ENCODE data around the gene LRRC42. TPM values are rescaled to one million over a fixed set of nuclear protein-coding genes. Genes with fewer than 3 reads are reported as not detected.

The LRRC42 gene, protein sequence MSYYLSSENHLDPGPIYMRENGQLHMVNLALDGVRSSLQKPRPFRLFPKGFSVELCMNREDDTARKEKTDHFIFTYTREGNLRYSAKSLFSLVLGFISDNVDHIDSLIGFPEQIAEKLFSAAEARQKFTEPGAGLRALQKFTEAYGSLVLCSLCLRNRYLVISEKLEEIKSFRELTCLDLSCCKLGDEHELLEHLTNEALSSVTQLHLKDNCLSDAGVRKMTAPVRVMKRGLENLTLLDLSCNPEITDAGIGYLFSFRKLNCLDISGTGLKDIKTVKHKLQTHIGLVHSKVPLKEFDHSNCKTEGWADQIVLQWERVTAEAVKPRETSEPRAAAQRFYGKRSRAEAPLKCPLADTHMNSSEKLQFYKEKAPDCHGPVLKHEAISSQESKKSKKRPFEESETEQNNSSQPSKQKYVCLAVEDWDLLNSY
- total RNA-seq: 20.8 TPM

DNA sequence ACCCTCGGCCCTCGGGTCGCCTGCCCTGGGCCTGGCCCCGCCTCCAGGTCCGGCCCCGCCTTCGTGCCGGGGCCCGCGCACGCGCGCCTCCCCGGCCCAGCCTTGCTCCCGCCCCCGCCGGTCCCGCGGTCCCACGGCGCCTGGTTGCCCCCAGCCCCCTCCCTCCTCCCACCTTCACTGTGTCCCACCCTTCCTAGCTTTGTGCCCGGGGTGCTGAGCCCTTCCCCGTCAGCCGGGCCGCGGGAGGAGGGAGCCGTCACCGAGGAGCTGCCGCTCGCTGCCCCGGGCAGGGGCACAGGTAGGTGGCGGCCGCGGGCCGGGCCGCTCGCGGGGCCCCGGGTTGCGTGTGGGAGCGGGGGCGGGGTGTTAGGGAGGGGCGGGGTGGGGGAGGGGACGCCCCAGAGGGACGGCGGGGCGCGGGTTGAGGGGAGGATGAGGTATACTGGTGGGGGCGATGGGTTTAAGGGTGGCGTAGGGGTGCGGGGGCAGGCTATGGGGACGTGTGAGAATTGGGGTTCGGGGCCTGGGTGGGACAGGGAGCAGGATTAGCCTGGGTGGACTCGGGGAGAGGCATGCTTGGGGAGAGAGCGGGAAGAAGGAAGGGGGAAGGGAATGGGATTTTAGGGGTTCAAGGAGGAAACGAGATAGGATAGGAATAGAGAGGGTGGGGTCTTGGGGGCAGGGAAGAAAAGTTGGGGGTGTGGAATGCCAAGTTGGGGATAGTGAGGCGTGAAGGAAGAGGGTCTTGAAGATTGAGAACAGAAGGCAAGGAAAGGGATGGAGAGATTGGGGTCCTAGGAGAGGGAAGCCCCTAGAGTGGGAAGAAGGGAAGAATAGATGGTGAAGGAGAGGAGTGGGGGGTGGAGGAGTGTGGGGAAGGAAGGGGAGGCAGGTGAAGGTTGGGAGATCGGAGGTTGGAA lies at the start of gene LRRC42:
TSS of gene LRRC42 (plus strand) at position 99 of the 920 bp plus-strand sequence. CDS start 5,650 bp downstream, outside the sequence.

DNA sequence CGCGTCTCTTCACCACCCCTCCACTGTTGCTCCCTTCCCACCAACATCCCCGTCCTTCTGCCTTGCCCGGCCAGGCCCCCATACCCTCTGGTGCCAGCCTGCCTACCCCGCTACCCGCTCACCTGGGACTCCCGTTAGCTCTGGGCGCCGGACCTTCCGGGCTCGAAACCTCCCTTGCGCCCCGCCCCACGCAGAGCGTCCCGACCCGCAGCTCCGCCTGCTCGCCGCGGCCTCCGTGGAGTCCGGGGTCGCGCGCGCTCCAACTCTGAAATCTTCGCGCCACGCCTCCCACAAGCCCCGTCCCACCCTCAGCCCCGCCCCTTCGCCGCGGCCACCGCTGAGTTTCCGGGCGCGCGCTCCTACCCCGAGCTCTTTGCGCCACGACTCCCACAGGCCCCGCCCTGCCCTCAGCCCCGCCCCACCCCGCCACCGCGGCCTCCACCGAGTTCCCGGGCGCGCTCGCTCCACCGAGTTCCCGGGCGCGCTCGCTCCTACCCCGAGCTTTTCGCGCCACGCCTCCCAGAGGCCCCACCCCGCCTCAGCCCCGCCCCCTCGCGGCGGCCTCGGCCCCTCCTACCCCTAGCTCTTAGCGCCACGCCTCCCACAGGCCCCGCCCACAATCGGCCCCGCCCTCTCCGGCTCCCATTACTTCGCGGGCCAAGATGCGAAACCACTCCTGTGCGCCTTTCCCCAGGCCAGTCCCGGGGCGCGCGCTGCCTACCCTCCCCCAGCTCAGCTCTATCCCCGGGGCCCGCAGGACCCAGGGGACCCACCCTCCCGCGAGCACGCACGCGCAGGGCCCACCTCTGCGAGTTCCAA lies 508 bp upstream of the LRRC42 start, which contains the start of gene IFT25:
TSS of gene IFT25 (minus strand) at position 267 of the 819 bp plus-strand sequence. CDS start 5,617 bp downstream, outside the sequence.

Other genes with a start within 250 kb of the LRRC42 start
- gene GLIS1, start 207.2 kb upstream of the LRRC42 start, total RNA-seq: 0.23 TPM
- gene NDC1, start 108.1 kb upstream of the LRRC42 start, total RNA-seq: 36.0 TPM
- gene YIPF1, start 56.6 kb upstream of the LRRC42 start, total RNA-seq: 26.8 TPM
- not detected for gene DIO1, start 52.2 kb upstream of the LRRC42 start, total RNA-seq
- 31.1 TPM for gene IFT25, start 651 bp upstream of the LRRC42 start, total RNA-seq
- gene LDLRAD1, start 71.8 kb downstream of the LRRC42 start, total RNA-seq: not detected
- gene TMEM59, start 106.9 kb downstream of the LRRC42 start, total RNA-seq: 109 TPM
- gene TCEANC2, start 107.3 kb downstream of the LRRC42 start, total RNA-seq: 8.3 TPM
- not detected for gene CDCP2, start 206.7 kb downstream of the LRRC42 start, total RNA-seq